Heart right ventricle (tissue), 16 donors: ENCODE data around the gene RGS6. TPM values are rescaled to one million over a fixed set of nuclear protein-coding genes. Genes with fewer than 3 reads are reported as not detected.

Experiments used
- ATAC-seq, 8 donors: fragments of 200-7000 bp; cut with Tn5 transposase; one replicate each; pipeline ENCODE4 v1.9.1; 2020; ENCODE audit warnings: mild to moderate bottlenecking in 8 of 8, moderate library complexity in 8 of 8, moderate number of reproducible peaks in 1 of 8
- DNase-seq, 2 donors: peaks; one replicate each; pipeline ENCODE4 v3.0.0-alpha.2; 2020
- H3K27ac ChIP-seq, 10 donors: fragments of 200-600 bp; sonication (generic) in 2 of 10; one replicate each; pipeline versions ENCODE4 v1.5.0 to v1.8.0; 2020 to 2022; ENCODE audit warnings: mild to moderate bottlenecking in 3 of 10
- H3K27me3 ChIP-seq, 7 donors: fragments of 200-600 bp; one replicate each; pipeline ENCODE4 v1.8.0; 2021 to 2022; ENCODE audit warnings: mild to moderate bottlenecking in 2 of 7
- H3K36me3 ChIP-seq, 9 donors: fragments of 200-600 bp; sonication (generic) in 1 of 9; one replicate each; pipeline versions ENCODE4 v1.5.0 to v1.8.0; 2020 to 2022; ENCODE audit warnings: mild to moderate bottlenecking in 2 of 9
- H3K4me1 ChIP-seq, 9 donors: fragments of 200-600 bp; sonication (generic) in 1 of 9; one replicate each; pipeline versions ENCODE4 v1.5.0 to v1.8.0; 2020 to 2022; ENCODE audit warnings: mild to moderate bottlenecking in 4 of 9
- H3K4me3 ChIP-seq, 10 donors: fragments of 200-600 bp; sonication (generic) in 2 of 10; one replicate each; pipeline versions ENCODE4 v1.5.0 to v1.8.0; 2020 to 2022; ENCODE audit warnings: mild to moderate bottlenecking in 7 of 10, moderate library complexity in 2 of 10
- H3K9me3 ChIP-seq, 11 donors: fragments of 200-600 bp in 10 of 11; sonication (generic) in 2 of 11; one replicate each; pipeline versions ENCODE4 v1.5.0 to v1.8.0; 2013 to 2022; ENCODE audit warnings: mild to moderate bottlenecking in 2 of 11, control low read depth in 1 of 11, moderate library complexity in 1 of 11
- WGBS, 2 donors: extraction: QIAGEN DNeasy Blood & Tissue Kit; methylation state at CpG; one replicate each; pipeline ENCODE4 v1.1.7; 2013; ENCODE audit warnings: inconsistent platforms in 1 of 2; 5-methylcytosine and 5-hydroxymethylcytosine counted together
- intact Hi-C, 10 donors: fragments of 100-400 bp; cut with DNase I; formaldehyde crosslinking; loops; one replicate each; pipeline versions ENCODE4 v1.11.1 to v1.14.2; 2022
- polyA plus RNA-seq, 2 donors: library from polyadenylated mRNA; stranded (reverse); fragments of 200-250 nt; gene quantifications; one replicate each; pipeline ENCODE4 v1.2.3, GENCODE V29; 2013
- total RNA-seq, 10 donors: library from RNA; stranded (reverse); fragmentation: NEBNext Ultra II Directional in 3 of 10; extraction: Animal tissue kit (Norgen Biotek cat#: 25700) in 3 of 10; gene quantifications; one replicate each; pipeline versions ENCODE4 v1.2.1 to v1.2.4, GENCODE V29; 2021 to 2023
- TF ChIP-seq, protein P1 (sequence below), 9 donors: fragments of 200-600 bp; sonication (generic) in 2 of 9; IDR thresholded peaks; one replicate each; pipeline versions ENCODE4 v1.5.0 to v1.8.0; 2021 to 2022; ENCODE audit warnings: antibody characterized with exemption in 9 of 9, mild to moderate bottlenecking in 5 of 9, moderate library complexity in 1 of 9
- donor health status: Arrhythmogenic right ventricular cardiomyopathy.
- donor health status: ischemic (EF 13 %, LVEDD 7.1; RV severe dilation, severe dysfunction).
- donor health status: healthy with polysubstance abuse.
- donor health status: DM: no; HTN: yes; CAD: no.
- donor health status: DM: no; HTN: no; CAD: no.
- donor health status: ischemic (EF 25% LVEDD 6.9; RV normal size, moderate dysfunction).
- donor health status: ischemic (EF 25% LVEDD 5.7; RV mildly dilated, moderate dysfunction).
- donor health status: healthy.
- donor health status: DM: yes; HTN: yes; CAD: no.
- donor health status: Ischemic cardiomyopathy.
- donor health status: ischemic (EF 35%, LVEDD 5.7; RV mildly dilated, moderate dysfunction).
- donor health status: nonischemic (EF 11% LVEDD 7.7; RV severe dilation, severe dysfunction).
- donor health status: DM: yes; HTN: yes; CAD: no.
- donor health status: PGD.
- donor health status: ischemic (EF 29% LVEDD 5.4; RV normal size, mild dysfunction).
- donor health status: nonischemic (EF 23%, LVEDD 6.1; RV moderate dilation, normal function).

The RGS6 gene
- total and polyA plus RNA-seq, 12 donors: 1.2 to 31.9 (median 19.0) TPM

DNA sequence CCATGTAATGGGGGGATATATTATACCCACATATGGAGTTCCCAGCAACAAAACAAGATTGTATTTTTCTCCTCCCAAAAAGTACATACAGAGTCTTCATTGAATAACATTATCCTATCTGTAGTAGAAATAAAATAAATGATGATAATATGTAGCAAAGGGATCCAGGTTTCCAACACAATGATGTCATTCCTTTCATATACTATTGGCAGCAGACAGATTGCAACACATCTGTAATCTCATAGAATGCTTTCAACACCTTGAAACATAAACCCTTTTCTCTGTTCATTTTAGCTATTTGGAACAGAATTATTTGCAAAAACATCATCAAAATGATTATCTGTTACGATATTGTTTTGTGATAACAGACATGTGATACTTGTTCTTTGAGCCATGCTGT, 644.0 kb downstream of the RGS6 start:
- Histone ChIP-seq H3K9me3 (no peaks in the 10 kb centered on the region), H3K27me3 (peaks cover 0 to 6% (median 0%) of the 10 kb centered on the region in 7 donors), H3K36me3 (no peaks in the 10 kb centered on the region), H3K4me1 (peaks cover 0 to 3% (median 0%) of the 10 kb centered on the region in 9 donors), H3K27ac (no peak overlapping the region), H3K4me3 (no peak overlapping the region)
- WGBS, 2 donors: 64 to 69% methylated on average over 1 of the region's 1 CpG
- intact Hi-C loops: no loop called here
- no peak for ATAC-seq
- DNase-seq: no peak
- TF ChIP-seq, protein P1, sequence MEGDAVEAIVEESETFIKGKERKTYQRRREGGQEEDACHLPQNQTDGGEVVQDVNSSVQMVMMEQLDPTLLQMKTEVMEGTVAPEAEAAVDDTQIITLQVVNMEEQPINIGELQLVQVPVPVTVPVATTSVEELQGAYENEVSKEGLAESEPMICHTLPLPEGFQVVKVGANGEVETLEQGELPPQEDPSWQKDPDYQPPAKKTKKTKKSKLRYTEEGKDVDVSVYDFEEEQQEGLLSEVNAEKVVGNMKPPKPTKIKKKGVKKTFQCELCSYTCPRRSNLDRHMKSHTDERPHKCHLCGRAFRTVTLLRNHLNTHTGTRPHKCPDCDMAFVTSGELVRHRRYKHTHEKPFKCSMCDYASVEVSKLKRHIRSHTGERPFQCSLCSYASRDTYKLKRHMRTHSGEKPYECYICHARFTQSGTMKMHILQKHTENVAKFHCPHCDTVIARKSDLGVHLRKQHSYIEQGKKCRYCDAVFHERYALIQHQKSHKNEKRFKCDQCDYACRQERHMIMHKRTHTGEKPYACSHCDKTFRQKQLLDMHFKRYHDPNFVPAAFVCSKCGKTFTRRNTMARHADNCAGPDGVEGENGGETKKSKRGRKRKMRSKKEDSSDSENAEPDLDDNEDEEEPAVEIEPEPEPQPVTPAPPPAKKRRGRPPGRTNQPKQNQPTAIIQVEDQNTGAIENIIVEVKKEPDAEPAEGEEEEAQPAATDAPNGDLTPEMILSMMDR (IDR thresholded peaks at IDR 0.05): no peak

DNA sequence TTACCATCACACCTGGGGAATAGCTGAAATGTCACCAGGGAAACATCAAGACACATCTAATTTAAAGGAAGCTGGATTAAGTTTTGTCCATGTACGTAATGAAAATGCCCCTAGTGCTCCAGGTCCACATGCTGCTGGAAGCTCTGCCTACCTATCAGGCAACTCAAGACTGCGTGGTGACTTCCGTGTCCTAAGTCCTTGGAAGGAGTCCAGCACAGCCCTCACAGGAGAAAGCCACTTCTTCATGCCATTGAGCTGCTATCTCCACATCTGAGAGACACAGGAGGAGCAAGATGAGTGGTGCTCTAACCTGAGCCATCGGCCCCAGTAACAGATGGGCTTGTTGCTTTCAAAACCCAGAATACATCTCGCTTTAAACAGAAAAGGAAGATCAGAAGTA, 645.3 kb downstream of the RGS6 start:
- TF ChIP-seq, protein P1 (IDR thresholded peaks at IDR 0.05): no peak
- intact Hi-C loops: no loop called here
- ATAC-seq (no peak), DNase-seq (no peak)
- Histone ChIP-seq H3K27me3 (peaks cover 0 to 6% (median 0%) of the 10 kb centered on the region in 7 donors), H3K4me1 (peaks cover 0 to 3% (median 0%) of the 10 kb centered on the region in 9 donors), H3K36me3 (no peaks in the 10 kb centered on the region), H3K4me3 (no peak overlapping the region), H3K9me3 (no peaks in the 10 kb centered on the region), H3K27ac (no peak overlapping the region)
- 79 to 82% methylated on average over 5 of the region's 5 CpGs for WGBS, 2 donors

DNA sequence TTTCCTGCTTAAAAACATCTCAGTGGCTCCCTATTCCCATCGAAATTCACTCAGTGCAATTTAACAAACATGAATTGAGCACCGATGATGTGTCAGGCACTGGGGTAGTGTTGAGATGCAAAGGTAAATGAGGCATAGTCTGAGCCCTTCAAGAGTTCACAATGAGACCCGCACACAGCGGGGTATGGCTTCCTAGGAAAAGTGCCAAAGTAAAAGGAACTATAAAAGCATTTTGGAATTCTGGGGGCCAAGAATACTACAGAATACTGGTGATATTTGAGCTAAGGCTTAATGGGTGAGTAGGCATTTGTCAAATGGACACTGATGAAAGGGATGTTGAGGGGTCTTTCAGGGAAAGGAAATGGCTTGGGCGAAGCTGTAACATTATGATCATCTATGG, 646.3 kb downstream of the RGS6 start:
- TF ChIP-seq, protein P1 (IDR thresholded peaks at IDR 0.05): no peak
- no peaks in the 10 kb centered on the region for H3K9me3 ChIP-seq
- ATAC-seq: no peak
- no peak for DNase-seq
- no peak overlapping the region for H3K4me3 ChIP-seq
- H3K36me3 ChIP-seq: no peaks in the 10 kb centered on the region
- no peak overlapping the region for H3K27ac ChIP-seq
- intact Hi-C loops: no loop called here
- H3K4me1 ChIP-seq: peaks cover 0 to 3% (median 0%) of the 10 kb centered on the region in 9 donors
- peaks cover 0 to 6% (median 0%) of the 10 kb centered on the region in 7 donors for H3K27me3 ChIP-seq
- WGBS, 2 donors: 91 to 93% methylated on average over 5 of the region's 5 CpGs

DNA sequence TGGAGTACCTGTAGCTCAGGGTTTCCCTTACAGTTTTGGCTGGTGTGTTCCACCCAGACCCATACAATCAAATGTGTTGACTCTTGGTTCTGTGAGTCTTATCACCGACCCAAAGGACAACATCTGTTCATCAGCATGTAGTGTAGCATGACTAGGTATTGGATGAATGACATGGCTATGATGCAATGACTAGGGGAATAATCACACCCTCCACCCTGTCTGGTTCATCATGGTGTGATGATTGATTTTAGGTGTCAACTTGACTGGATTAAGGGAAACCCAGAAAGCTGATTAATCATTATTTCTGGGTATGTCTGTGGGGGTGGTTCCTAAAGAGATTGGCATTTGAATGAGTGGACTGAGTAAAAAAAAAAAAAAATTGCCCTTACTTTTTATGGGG, 650.4 kb downstream of the RGS6 start:
- ATAC-seq (no peak), DNase-seq (no peak)
- no peaks in the 10 kb centered on the region for H3K27me3 ChIP-seq
- no peak overlapping the region for H3K4me3 ChIP-seq
- 69 to 96% methylated on average over 1 of the region's 1 CpG for WGBS, 2 donors
- no peak overlapping the region for H3K27ac ChIP-seq
- H3K36me3 ChIP-seq: no peaks in the 10 kb centered on the region
- intact Hi-C loops: no loop called here
- H3K4me1 ChIP-seq: no peaks in the 10 kb centered on the region
- TF ChIP-seq, protein P1 (IDR thresholded peaks at IDR 0.05): no peak
- H3K9me3 ChIP-seq: no peaks in the 10 kb centered on the region
